Endothelial cell of umbilical vein (primary cell): ENCODE results near the gene CAPN5.

Experiments used
- EZH2 ChIP-seq: IDR thresholded peaks from 2 replicates; pipeline ENCODE4 v1.6.1; 2012; ENCODE audit warnings: borderline replicate concordance, low read depth, mild to moderate bottlenecking, moderate library complexity, low read length, inconsistent platforms; ENCODE audit not compliant: severe bottlenecking
- JUN ChIP-seq: IDR thresholded peaks from 2 replicates; pipeline ENCODE4 v1.6.1; 2011; ENCODE audit warnings: borderline replicate concordance, low read depth; ENCODE audit not compliant: insufficient read length, insufficient read depth
- POLR2A ChIP-seq: IDR thresholded peaks from 2 replicates; pipeline ENCODE4 v1.6.1; 2012; ENCODE audit warnings: low read depth, mild to moderate bottlenecking, control low read depth, low read length
- POLR2AphosphoS5 ChIP-seq: IDR thresholded peaks from 2 replicates; pipeline ENCODE4 v1.6.1; 2012; ENCODE audit warnings: low read depth, mild to moderate bottlenecking, control low read depth, low read length, moderate library complexity; ENCODE audit not compliant: insufficient read depth
- TF ChIP-seq, protein P1 (sequence below), 2 donors: IDR thresholded peaks; 1 replicate in 1 of 2; 2 replicates in 1 of 2; pipeline ENCODE4 v1.5.1; 2011; ENCODE audit warnings: low read length in 2 of 2, mild to moderate bottlenecking in 2 of 2, moderate library complexity in 2 of 2, control low read depth in 1 of 2, inconsistent platforms in 1 of 2, low read depth in 1 of 2; ENCODE audit not compliant: insufficient read depth in 1 of 2; ENCODE audit errors: extremely low read depth in 1 of 2

DNA sequence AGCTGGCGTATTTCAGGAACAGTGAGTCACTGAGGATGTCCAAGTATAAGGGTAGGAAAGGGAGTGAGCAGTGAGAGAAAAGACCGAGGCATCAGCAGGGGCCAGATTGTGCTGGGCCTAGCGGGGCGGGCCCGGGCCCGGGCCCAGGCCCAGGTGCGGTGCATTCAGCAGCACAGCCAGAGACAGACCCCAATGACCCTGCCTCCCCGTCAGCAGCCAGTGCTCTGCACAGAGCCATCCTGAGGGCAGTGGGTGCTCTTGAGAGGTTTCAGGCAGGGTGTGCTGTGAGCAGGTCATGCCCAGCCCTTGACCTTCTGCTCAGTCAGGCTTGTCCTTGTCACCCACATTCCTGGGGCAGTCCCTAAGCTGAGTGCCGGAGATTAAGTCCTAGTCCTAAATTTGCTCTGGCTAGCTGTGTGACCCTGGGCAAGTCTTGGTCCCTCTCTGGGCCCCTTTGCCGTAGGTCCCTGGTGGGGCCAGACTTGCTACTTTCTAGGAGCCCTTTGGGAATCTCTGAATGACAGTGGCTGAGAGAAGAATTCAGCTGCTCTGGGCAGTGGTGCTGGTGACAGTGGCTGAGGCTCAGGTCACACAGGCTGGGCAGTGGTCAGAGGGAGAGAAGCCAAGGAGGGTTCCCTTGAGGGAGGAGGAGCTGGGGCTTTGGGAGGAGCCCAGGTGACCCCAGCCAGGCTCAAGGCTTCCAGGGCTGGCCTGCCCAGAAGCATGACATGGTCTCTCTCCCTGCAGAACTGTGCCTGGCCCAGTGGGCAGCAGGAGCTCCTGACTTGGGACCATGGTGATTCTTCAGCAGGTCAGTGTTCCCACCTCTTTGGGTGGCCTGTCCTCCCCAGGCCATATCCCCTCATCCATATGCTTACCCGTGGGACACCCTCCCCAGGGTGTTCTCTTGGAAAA is 63.3 kb downstream of the CAPN5 start:
- TF ChIP-seq, protein P1, sequence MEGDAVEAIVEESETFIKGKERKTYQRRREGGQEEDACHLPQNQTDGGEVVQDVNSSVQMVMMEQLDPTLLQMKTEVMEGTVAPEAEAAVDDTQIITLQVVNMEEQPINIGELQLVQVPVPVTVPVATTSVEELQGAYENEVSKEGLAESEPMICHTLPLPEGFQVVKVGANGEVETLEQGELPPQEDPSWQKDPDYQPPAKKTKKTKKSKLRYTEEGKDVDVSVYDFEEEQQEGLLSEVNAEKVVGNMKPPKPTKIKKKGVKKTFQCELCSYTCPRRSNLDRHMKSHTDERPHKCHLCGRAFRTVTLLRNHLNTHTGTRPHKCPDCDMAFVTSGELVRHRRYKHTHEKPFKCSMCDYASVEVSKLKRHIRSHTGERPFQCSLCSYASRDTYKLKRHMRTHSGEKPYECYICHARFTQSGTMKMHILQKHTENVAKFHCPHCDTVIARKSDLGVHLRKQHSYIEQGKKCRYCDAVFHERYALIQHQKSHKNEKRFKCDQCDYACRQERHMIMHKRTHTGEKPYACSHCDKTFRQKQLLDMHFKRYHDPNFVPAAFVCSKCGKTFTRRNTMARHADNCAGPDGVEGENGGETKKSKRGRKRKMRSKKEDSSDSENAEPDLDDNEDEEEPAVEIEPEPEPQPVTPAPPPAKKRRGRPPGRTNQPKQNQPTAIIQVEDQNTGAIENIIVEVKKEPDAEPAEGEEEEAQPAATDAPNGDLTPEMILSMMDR (IDR thresholded peaks at IDR 0.05; ENCODE audit: extremely low read depth in 1 of 2, insufficient read depth in 1 of 2, low read depth in 1 of 2, low read length in 2 of 2), result no peak
- TF ChIP-seq POLR2AphosphoS5 (no peak), POLR2A (no peak), JUN (no peak), EZH2 (no peak)
